Transverse colon (tissue), 3 donors: Measurements from ENCODE around the gene CST4.

ENCODE experiments used
- CTCF ChIP-seq, 5 experiments: fragments of 200-600 bp in 3 of 5; fragments of 450-650 bp in 2 of 5; sonication (generic) in 3 of 5; IDR thresholded peaks; 1 replicate in 2 of 5; 2 replicates in 3 of 5; pipeline ENCODE4 v1.5.1; 2016 to 2017; ENCODE audit warnings: antibody characterized with exemption in 5 of 5, inconsistent platforms in 3 of 5, mild to moderate bottlenecking in 2 of 5, moderate library complexity in 1 of 5
- POLR2A ChIP-seq: fragments of 450-650 bp; IDR thresholded peaks from one replicate; pipeline ENCODE4 v1.6.1; 2016; ENCODE audit warnings: antibody characterized with exemption, mild to moderate bottlenecking, moderate library complexity

DNA sequence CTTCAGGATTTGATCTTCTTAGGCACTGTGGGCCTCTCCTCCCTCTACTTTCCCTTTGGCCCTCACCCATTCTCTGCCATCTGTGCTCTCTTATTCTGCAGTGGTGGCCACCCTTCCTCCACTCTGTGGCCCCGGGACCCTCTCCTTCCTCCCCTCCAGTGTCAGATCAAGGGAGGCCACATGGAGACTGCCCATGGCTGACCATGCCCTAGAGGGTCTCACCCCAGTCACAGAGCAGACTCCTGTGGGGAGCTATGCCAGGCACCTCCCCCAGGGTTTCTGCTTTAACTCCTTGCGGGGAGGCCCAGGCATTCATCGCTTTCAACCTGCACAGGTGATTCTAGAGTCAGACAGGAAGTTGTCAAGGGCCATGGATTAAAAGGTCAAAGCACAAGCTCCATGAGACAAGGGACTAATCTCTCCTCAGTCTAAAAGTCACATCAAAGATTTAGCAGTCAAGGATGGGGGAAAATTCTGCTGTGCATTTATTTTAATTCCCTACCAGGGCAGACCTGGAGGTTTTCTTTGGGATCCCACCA lies 35.4 kb downstream of the CST4 start:
- no peak for TF ChIP-seq CTCF (IDR thresholded peaks at IDR 0.05)
- no peak for TF ChIP-seq POLR2A
